HG03558 (cell line): ENCODE measurements around the gene SRMS.

ENCODE experiments used
- ATAC-seq: cut with Tn5 transposase; IDR thresholded peaks from one replicate; pipeline ENCODE4 v1.9.1; 2021; ENCODE audit warnings: moderate number of reproducible peaks; ENCODE audit not compliant: unreplicated experiment; ENCODE audit errors: extremely low read depth

SRMS gene

DNA sequence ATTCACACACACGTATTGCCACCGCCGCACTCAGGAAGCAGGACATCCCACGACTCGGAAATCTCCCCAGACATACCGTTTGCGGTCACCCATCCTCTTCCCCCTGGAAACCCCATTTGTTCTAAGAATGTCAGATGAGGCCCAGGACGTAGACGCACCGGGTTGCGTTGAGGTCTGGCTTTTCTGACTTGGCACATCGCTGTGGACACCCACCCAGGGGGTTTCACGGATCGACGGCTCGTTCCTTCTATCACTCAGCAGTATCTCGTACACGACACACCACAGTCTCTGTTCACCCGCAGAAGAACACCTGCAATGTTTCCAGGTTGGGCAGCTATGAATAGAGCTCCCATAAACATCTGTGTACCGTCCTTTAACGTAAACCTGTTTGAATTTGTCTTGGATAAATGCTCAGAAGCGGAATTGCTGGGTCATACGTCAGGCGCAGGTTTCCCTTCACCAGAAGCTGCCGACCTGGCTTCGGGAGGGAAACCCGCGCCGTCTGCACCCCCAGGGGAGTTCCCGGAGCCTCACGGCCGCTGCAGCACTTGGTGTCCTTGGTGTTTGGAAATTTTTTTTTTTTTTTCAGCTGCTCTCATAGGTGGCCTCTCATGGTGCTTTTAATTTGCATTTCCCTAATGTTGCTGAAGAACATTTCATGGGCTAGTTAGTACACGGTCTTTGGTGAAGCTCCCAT lies 39.3 kb downstream of the SRMS start:
- ATAC-seq, result no peak

GRCh38 chr20:63507083-63507743 lies 40.3 kb downstream of the SRMS start:
- ATAC-seq, result no peak

DNA sequence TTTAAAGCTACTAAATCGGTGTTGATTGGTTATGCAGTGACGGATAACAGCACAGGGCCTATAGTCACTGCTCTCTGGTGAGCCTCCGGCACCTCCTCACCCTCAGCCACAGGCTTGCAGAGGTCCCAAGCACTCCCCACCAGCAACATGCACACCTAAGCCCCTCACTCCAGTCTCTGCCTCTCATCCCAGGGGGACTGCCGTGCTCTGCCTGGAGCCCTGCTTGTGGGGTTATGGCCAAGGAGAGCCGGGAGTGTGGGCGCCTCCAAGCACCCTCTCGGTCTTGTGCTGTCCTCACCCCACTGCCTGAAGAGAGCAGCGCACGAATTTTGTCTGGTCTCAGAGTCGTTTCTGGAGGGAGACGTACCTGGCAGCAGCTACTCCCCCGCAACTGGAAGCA lies 41.8 kb downstream of the SRMS start:
- no peak for ATAC-seq

DNA sequence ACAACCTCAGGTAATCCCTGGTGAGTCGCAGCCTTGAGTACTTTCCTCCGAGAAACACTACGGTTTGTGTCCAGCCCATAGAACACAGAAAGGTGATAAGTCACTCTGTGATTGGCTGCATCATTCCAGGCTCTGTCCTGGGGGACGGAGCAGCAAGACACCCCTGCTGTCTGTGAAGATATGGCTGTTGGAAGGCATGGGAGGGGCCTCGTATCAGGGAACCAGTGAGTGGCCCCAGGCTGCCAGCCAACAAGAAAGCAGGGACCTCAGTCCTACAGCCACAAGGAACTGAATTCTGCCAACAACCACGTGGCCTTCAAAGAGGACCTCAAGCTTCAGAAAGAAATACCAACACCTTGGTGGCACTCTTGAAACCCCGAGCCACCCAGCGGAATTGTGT lies 42.3 kb downstream of the SRMS start:
- no peak for ATAC-seq

DNA sequence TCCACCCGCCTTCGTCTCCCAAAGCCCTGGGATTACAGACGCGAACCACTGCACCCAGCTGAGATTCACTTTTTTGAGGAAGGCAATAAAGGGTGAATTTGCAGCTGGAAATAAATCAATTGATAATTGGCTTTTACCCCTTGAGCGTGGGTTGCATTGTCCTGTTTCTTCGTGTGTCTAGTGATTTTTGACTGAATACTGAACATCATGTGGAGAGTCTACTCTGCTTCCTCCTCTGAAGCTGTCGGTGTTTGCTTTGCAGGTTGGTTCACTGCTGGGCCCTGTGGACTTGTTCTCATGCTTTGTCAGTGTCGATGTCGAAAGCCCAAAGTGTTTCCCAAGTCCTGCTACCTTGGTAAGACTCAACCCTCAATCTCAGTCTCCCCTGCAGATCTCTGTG lies 42.9 kb downstream of the SRMS start:
- no peak for ATAC-seq

- no peak for ATAC-seq
Observed at GRCh38 chr20:63503524-63503923, 44.0 kb downstream of the SRMS start.

- ATAC-seq, result no peak
Observed at GRCh38 chr20:63502671-63503172, 44.8 kb downstream of the SRMS start.

DNA sequence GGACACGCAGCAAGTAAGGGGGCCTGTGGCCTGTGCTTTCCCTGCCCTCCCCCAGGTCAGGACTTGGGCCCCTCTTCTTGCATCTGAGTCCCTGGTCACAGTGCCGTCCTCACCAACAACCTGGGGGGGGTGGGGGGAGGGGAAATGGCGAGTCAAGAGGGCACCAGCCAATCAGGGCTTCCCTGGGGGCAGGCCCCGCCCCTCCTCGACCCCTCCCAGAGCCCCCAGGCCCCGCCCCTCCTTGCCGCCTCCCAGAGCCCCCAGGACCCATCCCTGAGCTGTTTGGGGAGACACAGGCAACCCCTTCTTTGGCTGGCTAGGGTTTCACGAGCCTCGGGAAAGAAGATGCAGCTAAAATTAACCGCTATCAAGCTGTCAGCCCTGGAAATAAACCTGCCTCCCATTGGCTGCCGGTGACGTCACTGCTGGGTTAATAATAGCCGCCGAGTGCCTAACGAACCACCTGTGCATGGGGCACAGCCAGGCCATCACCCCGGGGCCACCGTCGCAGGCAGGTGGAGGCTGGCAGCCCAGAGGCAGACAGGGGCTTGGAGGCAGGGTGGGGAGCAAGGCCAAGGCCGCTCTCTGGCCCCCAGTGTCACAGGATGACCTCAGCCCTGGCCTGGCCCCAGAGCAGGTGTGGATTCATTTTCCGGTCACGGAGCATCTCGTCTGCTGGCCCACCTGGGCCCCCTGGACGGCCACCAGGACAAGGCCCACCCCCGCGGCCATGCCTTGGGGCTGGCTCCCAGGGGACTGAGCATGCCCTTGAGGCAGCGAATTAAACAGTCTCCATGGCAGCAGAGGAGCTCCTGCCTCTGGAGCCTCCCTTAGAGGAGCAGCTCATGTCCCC lies 45.5 kb downstream of the SRMS start:
- no peak for ATAC-seq

DNA sequence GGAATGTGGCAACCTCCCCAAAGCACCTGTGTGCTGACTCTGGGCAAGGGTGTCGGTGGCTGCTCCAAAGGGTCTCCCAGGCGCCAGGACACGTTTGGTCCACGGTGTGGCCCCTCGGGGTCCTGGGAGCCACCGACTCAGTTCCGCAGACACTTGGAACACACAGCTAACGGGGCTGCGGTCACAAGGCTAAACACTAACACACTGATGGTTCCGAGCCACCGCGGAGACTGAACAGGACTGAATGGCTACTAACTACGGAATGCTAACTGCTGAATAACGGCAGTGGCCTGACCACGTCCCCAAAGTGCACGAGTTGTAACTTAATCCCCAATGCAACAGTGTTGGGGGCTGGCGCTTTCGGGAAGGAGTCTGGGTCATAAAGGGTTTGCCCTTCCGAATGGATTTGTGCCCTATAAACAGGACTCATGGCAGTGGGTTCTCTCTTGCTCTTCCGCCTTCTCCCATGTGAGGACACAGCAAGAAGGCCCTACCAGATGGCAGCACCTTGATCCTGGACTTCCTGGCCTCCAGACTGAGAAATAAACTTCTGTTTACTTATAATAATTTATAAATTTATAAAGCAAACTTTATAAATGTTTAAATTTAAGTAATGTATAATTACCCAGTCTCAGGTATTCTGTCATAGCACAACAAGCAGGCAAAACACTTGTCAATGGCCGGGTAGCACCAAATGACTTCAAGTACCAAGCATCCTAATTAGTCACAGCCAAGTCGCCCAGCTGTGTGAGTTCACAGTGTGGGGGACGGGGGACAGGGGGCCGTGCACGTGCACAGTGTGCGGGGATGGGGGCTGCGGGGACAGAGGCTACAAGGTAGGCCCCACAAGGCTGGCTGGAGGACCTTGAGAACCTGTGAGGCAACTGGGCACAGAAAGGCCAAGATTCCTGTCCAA lies 46.4 kb downstream of the SRMS start:
- ATAC-seq, result no peak

DNA sequence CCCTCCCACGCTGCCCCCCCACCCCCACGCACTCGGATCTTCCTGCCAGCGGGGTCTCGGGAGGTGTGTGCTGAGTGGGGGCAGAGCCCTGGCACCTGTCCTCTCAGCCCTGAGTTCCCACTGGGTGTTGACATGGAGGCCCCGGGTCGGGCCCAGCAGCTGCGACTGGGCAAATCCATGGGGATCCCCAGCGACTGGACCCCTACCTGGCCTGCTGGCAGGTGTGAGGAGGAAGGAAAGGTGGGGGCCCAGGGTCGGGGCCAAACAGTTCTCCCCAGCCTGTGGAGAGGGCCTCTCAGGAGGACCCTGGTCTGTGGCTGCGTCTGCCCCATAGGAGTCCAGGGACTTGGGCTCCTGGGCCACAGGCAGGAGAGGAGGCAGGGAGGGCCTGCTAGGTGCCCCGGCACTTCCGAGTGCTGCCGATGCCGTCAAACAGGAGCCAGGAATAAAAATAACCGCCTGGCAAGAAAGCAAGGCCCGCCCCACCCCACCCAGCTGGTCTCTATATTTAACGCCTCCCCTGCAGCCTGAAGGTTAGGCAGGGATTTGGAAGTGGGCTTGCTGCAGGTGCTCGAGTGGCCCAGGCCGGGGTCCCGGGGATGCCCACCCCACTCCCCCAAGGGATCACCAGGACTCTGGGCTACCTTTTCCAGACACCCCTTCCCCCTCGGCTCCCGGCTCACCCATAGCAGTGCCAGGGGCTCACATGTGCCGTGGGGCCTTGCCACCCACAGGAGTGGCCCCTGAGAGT lies 47.2 kb downstream of the SRMS start:
- ATAC-seq, result no peak

- no peak for ATAC-seq
Observed at GRCh38 chr20:63499338-63499969, 48.1 kb downstream of the SRMS start.

- ATAC-seq, result no peak
Observed at GRCh38 chr20:63498960-63499337, 48.6 kb downstream of the SRMS start, which contains the start of gene EEF1A2. TSS of gene EEF1A2 (minus strand) at chr20:63499083. CDS start at chr20:63497763, 1,320 bp downstream.

DNA sequence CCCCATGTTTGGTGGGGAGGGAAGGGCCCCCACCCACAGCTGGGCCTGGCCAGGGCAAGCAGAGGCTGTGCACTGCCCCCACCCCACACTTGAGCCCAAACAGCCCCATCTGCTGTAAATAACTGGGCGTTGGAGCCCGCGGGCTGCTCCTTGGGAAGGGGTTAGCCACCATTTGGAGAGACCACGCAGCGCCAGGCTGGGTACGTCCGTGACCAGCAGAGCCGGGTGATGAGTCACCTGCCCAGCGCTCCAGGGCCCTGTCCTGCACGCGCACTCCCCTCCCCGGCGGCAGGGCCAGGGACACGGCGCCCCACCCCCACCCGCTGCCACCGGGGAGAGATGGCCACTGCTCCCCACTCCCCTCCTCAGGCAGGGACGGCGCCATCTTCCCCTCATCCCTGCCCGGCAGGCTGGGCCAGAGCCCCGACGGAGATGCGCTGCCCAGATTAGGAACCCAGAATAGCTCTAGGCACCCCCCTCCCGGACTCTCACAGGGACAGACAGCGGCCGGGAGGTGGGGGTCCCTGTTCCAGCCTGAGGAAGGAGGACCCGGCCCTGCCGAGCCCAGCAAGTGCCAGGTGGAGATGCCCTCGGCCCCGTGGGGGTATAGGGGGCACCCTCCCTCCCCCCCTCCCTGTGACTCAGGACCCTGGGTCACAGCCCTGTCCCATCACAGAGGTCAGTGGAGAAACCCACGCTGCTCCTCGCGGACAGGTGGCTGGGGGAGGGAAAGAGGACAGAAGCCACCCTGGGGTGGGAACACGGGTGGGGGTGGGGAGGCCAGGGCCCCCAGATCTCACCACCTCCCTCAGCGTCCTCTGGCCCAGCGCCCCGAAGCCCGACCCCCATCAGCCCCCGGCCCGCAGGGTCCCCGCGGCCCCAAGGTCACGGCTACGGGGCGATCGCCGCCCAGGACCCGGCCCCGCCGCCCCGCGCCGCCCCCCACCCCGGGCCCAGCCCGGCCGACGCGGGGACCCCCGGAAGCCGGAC lies 49.3 kb downstream of the SRMS start:
- ATAC-seq, result no peak

DNA sequence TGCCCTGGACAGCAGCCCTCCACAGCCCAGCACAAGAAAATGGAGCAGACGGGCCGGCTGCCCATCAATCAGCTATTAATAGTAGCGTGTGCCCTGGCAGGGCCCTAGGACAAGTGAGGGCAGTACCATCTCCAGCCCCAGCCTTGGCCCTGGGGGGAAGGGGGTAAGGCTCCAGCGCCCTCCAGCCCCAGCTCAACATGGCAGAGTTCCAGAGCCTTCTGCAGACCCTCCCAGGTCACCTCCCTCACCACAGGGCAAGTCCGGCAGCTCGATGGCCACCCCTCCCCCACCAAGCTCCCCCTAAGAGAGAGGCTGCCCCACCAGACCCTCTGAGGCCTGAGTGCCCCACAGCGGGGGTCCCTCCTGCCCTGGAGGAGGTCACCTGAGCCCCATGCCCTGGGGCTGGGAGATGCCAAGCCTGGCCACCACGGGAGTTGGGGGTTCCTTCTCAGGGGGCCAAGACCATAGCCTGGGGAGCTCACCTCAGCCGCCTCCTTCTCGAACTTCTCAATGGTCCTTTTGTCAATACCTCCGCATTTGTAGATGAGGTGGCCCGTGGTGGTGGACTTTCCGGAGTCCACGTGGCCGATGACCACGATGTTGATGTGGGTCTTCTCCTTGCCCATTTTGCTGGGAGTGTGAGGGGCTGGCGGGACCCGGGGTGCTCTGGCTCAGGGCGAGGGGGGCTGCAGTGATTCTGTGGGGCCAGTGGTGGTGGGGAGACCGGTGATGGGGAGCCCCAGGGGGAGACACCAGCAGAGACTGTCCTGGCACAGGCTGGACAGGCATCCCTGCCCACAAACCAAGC lies 50.2 kb downstream of the SRMS start:
- ATAC-seq, result no peak

GRCh38 chr20:63496596-63497120 lies 50.9 kb downstream of the SRMS start:
- no peak for ATAC-seq

- ATAC-seq, result no peak
Observed at GRCh38 chr20:63495741-63496595, 51.6 kb downstream of the SRMS start.
